GM21786 (cell line): Measurements from ENCODE around the gene IL33.
A peak's percentile ranks its signal among the peaks of the same experiment; 100 is the strongest.

Source experiments
- ATAC-seq: cut with Tn5 transposase; IDR thresholded peaks from one replicate; pipeline ENCODE4 v1.9.1; 2021; ENCODE audit not compliant: unreplicated experiment

IL33 gene

DNA sequence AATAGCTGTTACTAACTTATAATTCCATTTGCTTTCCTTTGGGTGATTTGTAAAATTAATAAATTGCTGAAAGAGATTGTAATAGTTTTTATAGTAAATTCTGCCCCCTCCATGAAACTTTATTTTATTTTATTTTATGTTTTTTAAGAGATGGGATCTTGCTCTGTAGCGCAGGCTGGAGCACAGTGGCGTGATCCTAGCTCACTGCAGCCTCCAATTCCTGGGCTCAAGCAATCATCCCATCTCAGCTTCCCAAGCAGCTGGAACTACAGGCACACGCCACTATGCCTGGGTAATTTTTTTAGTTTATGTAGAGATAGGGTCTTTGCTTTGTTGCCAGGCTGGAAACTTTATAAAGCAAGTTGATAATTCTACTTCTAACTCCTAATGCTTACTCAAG, 395 bp downstream of the IL33 start:
- no peak for ATAC-seq

DNA sequence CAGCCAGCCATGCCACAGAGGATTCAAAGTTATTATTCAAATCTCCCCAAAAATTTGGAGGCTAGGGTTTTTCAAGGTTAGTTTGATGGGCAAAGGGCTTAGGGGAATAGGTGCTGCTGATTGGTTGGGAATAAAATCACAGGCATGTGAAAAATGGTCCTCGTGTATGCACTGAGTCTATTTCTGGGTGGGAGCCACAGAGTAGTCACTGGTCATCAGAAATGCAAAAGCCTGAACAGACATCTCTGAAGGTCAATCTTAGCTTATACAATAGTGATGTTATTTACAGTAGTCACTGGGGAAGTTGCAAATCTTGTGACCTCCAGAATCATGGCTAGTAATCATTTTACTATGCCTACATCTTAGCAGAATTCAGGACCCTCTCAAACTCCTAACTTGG, 1.3 kb downstream of the IL33 start:
- ATAC-seq = no peak

DNA sequence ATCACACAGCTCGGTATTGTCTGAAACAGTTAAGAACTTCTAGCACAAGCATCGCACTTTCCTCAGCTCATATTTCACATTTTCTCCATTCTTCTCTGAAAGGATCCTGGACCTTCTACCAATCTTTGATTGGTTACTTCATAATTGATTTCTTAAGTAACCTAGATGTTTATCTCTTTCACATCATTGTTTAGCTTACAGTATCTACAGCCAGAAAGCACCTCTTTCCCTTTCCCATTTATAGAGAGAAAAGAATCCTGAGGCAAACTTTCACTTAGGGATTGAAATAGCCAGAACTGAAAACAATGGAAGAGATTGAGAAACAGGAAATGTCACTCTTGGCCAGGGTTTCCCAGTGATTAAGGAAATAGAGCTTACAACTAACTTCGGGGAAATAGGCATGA, 2.5 kb downstream of the IL33 start:
- ATAC-seq = no peak

DNA sequence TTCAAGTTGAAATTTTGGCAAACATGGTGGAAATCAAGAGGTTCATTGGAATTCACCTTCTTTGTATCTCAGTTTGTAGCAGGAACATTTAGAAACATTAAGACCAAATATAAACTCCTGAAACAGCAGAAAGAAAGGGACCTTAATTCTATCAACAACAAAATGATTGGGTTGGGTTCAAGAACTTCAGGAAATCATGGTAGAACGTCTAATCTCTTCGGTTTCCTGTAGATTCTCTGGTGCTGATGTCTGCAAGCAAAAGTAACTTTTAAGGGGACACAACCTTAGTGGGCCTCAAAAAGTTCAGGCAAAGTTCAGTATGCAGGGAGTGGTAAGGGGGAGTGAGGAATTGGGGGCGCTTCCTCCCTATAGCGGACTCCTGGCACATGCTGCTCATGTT, 3.4 kb downstream of the IL33 start:
- no peak for ATAC-seq

DNA sequence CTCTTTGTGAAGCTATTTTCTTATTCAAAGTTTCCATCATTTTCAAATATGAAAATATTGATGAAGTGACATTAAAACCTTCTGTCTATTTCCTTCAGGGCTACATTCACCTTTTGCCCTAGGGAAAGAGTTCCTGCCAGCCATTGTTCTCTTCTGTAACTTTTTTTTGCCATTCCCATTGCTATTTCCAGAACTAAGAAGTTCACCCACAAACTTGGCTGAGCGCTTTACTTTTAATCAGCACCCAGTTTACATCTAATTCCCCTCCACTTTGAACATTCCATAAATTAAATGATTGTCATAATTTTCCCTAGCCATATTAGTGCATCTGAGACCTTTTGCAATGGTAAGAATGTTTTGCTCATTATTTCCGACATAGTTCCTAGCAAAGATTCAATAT, 4.4 kb downstream of the IL33 start:
- no peak for ATAC-seq

DNA sequence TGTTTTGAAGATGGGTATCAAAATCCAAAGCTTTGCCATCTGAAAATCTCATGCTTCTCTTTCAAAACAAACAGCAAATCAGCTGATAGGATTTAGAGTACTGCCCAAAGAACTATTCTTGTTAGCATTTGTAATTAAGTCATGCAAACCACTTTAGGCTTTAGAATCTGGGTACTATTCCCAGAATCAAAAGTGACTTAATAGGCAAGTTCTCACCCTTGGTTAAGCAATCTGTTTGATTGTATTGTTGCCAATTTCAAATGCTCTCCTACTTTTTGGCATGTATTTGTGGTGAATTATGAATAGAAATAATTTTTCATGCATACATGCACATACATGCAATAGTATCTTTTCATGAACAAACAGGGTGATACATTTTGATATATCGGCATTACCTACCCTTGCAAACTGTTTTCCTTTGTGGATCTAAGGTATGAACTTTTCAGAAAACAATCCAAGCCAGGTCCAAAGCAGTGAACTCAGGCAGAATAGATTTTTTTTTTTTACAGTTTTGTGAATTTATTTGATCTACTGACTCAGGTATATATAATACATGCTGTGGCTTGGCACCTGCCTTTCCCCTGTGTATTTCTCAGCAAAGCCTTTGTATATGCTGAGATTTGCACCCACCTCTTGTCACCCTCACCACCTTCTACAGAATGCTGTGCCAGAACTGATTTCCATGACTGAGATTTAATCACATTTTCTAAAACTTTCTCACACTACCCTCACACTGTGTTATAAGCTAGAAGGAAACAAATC, 9.0 kb downstream of the IL33 start:
- no peak for ATAC-seq

DNA sequence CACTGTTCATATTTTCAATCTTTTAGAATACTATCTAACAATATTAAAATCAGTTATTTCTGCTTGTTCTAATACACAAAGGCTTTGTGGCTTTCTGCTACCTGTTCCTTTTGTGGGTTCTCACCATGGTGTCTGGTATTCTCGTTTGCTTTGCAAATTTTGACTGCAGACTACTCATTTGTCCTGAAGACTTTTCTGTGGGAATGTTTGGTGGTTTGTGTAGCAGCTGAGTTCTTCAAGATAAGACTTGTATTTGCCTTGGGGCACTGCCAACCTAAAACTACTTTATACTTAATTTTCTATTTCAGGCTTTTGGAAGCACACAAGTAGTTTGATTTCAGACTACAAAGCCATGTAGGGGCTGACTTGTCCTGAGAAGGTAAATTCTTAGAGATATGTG, 11.1 kb downstream of the IL33 start:
- no peak for ATAC-seq

DNA sequence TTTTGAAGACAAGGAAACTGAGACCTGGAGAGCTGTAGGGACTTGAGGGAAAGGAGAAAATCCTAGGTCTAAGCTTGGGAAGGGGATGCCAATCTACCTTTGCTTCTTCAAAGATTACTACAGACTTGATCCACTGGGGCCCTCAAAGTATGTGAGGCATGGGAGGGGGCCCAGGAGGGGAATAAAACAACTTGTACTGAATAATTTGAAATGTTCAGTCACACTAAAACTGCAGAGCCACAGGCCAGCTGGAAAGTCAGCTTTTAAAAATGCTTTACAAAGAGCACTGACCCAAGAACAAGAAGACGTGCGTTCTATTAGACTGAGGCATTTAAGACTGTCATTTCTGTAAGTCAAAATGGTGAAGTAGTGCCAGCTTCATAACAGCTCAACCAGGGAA, 13.6 kb downstream of the IL33 start:
- ATAC-seq = no peak

DNA sequence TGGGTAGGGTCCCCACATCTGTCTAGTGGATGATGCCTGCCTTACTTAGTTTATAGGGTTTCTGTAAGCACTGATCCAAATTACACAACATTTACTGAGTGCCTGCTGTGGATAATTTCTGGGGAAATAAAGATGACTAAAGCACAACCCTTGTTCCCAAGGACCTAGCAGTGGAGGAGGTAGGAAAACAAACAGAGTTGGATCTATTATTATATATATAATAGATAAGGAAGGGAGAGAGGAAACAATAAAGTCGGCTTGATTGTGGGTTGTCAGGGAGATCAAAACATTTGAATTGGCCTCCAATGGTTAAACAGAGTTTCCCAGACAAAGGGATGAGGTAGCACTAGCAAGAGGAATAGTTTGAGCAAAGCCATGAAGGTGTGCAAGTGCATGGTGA, 14.0 kb downstream of the IL33 start:
- ATAC-seq = no peak

DNA sequence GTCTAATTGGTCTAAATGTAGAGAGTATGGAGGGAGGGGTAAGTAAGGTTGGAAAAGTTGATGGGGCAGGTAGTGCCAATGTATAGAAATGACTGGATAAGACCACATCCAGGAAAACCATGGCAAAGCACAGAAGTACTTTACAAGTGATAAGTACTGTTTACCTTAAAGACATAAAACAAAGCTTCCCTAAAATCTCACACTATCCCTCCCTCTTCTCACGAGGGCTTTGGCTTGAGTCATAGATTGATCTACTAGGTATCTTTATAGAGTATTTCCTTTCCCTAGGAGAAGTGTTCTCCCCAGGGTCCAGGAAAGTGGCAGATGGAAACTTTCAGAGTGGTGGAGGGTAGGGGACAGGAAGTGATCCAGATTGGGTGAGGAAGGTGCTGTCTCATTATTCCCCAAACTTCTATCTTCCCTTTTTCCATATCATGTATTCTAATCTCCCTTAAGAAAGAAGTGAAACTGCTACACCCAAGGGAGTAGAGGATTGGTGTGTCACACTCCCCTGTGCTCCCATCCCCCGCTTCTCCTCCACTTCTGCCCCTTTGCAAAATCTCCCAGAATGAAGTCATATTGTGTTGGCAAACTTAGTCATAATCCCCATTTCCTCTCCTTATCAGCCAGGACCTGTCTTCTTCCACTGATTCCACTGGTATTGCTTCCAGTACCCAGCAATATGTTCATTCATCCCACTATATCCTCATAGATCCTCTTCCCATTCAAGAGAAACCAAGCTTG, 14.6 kb downstream of the IL33 start:
- no peak for ATAC-seq

DNA sequence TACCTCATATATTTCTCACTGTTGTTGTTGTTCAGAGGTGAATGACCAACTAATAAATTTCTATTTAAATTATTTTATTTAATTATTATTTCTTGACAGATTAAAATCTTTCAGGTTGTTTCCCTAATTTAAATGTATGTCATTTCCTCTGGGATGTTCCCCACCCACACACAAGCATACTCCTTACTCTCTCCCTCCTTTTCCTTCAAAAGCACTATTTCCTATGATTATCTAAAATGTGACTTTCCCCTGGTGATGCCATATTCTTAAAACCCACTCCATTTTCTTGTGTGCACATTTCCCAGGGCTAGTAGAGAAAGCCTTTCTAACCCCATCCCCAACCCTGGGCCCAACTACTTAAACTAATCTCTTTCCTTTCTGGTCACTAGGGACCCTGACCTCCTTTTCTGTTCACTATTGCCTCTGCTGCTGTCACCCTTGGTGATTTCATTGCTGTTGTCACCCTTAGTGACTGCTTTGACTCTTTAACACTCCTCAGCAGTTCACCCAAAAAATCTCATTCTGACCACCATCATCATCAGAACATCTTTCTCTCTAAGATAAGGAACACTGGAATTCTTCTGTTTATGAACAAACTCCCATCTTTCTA, 16.8 kb downstream of the IL33 start:
- no peak for ATAC-seq

DNA sequence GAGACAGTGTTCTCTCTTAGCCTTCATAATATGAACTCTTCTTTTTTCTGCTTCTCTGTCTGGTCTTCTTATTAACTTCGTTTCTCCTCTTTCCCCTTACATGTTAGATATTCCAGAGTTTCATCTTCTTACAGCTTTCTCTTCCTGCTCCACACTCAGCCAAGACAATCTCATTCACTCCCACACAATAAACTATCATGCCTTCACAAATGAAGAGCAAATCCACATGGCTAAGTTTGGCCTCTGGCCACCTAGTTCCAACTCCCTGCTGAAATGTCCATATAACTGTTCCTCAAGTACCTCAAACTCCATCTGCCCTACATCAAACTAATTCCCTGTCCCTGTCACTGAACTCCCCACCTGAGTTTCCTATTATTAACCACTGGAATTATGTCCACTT, 18.4 kb downstream of the IL33 start:
- ATAC-seq = no peak

DNA sequence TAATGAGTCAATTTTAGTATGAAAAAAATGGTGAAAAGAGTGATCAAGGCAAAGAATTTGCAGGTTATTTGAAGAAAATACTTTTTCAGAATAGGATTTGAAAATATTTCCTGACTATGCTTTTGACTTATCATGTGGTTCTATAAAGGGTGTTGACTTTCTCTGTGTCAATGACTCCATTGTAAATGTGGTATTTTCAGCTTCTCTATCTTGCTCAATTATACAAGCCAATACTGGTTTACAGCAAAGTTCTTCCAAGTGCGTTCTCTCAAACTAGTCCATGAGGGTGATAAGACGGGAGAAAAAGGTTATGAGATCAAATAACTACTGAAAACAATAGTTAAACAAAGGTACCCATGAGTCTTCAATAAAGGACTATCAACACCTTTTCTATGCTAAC, 21.7 kb downstream of the IL33 start:
- ATAC-seq = no peak

DNA sequence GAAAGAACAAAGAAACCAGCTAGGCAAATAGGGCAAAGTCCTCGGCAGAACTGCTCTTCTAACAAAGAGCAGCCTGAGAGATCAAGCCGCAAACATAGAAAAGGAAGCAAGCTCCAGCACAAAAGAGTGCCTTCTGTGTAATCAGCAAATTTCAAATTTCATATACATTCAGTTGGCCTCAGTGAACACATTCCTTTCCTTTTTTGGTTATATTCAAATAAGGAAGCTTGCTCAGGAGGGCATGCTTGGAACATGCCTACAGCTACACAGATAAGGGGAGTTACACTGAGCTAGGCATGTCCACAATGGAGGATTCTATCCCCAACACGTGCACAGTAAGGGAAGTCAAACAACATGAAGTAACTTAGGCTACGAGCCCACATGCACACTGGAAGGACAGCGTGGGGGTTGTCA, 23.4 kb downstream of the IL33 start:
- no peak for ATAC-seq

DNA sequence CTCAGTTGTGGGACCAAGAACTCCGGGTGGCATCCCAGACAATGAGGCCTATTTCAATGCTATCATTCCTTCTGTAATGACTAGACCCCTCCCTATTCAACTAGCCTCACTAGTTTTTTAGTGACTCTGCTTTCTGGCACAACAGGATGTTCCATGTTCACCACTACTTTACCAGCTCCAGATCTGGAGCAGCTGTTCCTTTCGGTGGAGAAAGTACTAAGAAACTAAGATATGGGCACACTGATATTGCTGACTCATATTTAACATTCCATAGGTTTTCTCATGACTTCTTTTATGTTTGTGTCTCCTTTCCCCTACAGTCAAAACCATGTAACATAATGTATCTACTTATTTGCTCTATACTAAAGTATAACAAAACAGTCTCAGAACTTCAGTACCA, 24.1 kb downstream of the IL33 start:
- no peak for ATAC-seq

DNA sequence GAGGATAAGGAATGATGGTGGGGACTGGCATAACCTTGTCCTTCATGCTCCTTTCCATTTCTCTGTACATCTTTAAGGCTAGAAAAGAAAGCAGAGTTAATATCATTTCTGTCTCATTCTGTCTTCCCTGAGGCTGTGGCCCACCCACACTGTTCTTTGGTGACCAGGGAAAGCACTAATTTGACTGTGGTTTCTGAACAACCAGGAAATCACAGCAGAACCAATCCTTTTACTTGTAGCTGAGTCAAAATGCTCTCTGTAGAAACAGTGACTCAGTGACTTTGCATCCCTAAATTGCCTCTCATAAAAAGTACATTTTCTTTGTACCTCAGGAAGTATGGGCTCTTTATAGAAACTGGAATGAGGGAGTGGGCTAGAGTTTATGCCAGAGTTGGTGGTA, 28.1 kb downstream of the IL33 start:
- ATAC-seq = peak; percentile 77

DNA sequence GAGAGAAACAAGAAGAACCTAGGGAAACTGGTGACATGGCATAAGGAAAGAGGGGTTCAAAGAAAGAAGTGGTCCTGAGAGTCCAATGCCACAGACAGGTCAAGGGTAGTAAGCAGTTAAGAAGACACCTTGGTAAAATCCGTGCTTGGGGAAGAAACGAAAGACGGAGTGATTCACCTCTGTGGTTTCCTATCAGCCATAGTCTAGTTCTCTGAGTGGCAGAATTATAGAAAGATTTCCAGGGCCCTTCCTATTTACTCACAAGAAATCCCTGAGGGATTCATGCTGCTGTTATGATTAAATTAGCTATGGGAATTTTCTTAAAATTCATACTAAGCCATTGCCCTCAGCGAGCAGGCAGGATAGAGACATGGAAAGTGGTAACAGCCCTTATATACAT, 31.7 kb downstream of the IL33 start:
- no peak for ATAC-seq

DNA sequence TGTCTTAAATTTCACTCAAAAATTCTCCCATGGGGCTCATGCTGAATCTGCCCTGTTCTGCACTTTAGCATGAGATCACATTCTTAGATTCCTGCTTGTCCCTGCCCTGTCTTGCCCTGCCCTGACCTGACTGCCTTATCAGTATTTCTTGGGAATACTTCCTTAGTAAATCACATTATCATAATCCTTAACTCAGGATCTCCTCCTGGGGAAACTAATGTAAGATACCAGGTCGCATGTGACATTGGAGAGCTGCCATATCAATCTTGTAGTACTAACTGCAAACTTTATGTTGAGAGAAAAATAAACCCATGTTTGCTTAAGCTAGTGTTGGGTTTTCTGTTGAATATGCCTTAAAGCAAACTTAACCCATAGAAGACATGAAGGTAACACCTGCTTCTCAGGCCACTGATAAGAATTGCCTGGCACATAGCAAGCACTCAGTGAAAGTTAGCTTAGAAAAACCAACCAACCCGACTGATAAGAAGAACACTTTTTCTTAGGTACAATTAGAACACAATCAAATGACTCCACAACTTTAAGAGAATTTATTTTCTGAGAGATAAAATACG, 53.3 kb downstream of the IL33 start:
- no peak for ATAC-seq

DNA sequence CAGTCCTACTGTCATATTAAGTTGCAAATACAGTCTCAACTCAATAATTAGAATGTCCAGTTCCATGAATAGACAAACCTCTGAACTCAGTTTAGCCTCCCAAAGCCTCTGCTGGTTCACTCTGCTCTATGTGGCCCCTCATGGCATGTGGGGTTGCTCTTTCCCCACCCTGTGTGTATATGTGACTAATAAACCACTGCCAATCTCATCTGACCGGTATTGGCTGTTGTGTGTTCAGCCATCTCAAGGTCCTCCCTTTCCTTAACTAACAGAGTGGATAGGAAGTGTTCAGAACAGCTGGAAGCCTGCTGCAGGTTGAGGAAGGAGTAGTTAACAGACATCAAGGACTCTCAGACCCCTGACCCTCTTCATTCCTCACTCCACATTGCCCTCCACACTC, 55.3 kb downstream of the IL33 start:
- ATAC-seq = no peak

DNA sequence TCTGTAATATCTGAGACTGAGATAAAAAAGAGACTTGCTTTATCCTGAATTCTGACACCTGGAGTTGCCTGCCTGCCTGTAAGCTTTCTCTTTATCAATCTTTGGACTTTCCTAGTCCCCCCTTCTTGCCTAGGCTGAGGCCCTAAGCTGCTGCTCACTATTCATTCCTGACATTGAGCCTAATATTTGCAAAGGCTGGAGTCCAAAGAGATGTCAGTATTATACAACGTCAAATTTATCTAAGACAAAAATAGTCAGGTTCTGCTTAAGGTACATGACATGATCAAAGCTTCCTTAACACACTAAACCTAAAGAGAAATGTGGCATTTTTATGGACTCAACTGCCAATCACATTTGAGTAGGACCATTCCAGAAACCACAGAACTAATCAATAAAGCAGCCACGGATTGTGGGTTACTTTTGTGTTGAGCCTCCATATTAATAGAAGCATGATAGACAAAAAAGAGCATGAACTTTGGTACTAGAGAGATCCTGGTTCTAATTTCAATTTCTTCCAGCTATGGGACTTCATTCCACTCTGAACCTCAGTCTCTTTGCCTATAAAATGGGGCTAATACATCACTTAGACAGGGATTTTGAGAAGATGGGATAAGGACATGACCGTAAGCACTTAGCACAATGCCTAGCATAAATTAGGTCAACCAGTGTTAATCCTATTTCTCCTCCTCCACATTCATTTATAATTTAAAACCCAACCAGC, 56.1 kb downstream of the IL33 start:
- no peak for ATAC-seq

DNA sequence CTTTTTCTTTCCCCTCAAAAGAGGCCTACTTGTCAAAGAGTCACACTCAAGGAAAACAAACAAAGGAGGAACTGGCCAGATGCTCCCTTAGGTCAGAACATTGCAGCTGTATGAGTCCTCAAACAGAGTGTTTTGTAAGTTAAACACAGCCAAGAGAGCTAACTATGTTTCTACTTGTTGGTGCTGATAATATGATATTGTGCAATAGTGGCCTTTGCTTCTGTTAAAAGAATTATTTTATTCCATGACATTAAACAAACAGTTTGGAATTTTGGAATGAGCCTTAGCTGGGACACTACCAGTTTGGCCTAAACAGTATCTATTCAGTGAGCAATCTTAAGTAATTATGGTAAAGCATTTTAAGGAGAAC, 56.6 kb downstream of the IL33 start:
- no peak for ATAC-seq
